Measurements from ENCODE around the gene ATXN7L1. TPM values are rescaled to one million over a fixed set of nuclear protein-coding genes. Genes with fewer than 3 reads are reported as not detected.
A peak's percentile ranks its signal among the peaks of the same experiment; 100 is the strongest.
"Not testable (repeated sequence)": the region's sequence is repeated elsewhere in the genome, so short reads cannot be mapped to it uniquely, and the experiment has no call there.

ATXN7L1 gene
- total and polyA plus RNA-seq, 5 donors from 2014 or later = 25.8 to 78.9 (median 26.8) TPM

GRCh38 chr7:105854498-105854897 lies 21.9 kb downstream of the ATXN7L1 start:
- Mint-ChIP-seq H3K4me1 (peaks cover 34 to 83% (median 66%) of the 10 kb centered on the region in 4 donors), H3K27ac (peak overlapping the region in 1 of 3 donors; percentile 64), H3K36me3 (peaks cover 7% of the 10 kb centered on the region), H3K27me3 (no peaks in the 10 kb centered on the region), H3K4me3 (peak overlapping the region in 1 of 4 donors; percentile 14), H3K9me3 (no peaks in the 10 kb centered on the region)
- DNase-seq = no peak
- Histone ChIP-seq H3K27me3 (ENCODE audit: control insufficient read depth, insufficient read depth, low read length) (no peaks in the 10 kb centered on the region), H3K9me3 (ENCODE audit: control insufficient read depth in 2 of 2, low read length in 2 of 2) (no peaks in the 10 kb centered on the region), H3K4me3 (ENCODE audit: low read depth, low read length) (peak overlapping the region; percentile 1), H3K4me1 (ENCODE audit: control insufficient read depth, insufficient read depth, low read length, poor library complexity, severe bottlenecking) (peaks cover 61% of the 10 kb centered on the region), H3K36me3 (ENCODE audit: control insufficient read depth, insufficient read depth, low read length) (no peaks in the 10 kb centered on the region), H3K27ac (ENCODE audit: insufficient read depth, low read length, poor library complexity, severe bottlenecking) (no peak overlapping the region)
- no peak for ATAC-seq (ENCODE audit: low read depth in 2 of 2)

- no peaks in the 10 kb centered on the region for H3K36me3 ChIP-seq (ENCODE audit: control insufficient read depth, insufficient read depth, low read length)
- Mint-ChIP-seq H3K27me3 (no peaks in the 10 kb centered on the region), H3K27ac (peak overlapping the region in 1 of 3 donors; percentile 64), H3K9me3 (no peaks in the 10 kb centered on the region), H3K36me3 (peaks cover 7% of the 10 kb centered on the region), H3K4me1 (peaks cover 39 to 83% (median 69%) of the 10 kb centered on the region in 4 donors), H3K4me3 (peak overlapping the region in 1 of 4 donors; percentile 14)
- H3K27me3 ChIP-seq (ENCODE audit: control insufficient read depth, insufficient read depth, low read length) = no peaks in the 10 kb centered on the region
- H3K4me3 ChIP-seq (ENCODE audit: low read depth, low read length) = peak overlapping the region; percentile 1
- no peaks in the 10 kb centered on the region for H3K9me3 ChIP-seq (ENCODE audit: control insufficient read depth in 2 of 2, low read length in 2 of 2)
- no peak for ATAC-seq (ENCODE audit: low read depth in 2 of 2)
- no peak overlapping the region for H3K27ac ChIP-seq (ENCODE audit: insufficient read depth, low read length, poor library complexity, severe bottlenecking)
- peaks cover 66% of the 10 kb centered on the region for H3K4me1 ChIP-seq (ENCODE audit: control insufficient read depth, insufficient read depth, low read length, poor library complexity, severe bottlenecking)
- no peak for DNase-seq
Observed at GRCh38 chr7:105853931-105854419, 22.4 kb downstream of the ATXN7L1 start.

- H3K4me3 Mint-ChIP-seq = peak overlapping the region in 3 of 4 donors; percentile 70 to 83 (median 76)
- peak overlapping the region; percentile 93 to 96 (median 96) for H3K27ac Mint-ChIP-seq
- peaks cover 79% of the 10 kb centered on the region for H3K4me1 ChIP-seq (ENCODE audit: control insufficient read depth, insufficient read depth, low read length, poor library complexity, severe bottlenecking)
- no peak for ATAC-seq (ENCODE audit: low read depth in 2 of 2)
- DNase-seq = no peak
- peaks cover 14% of the 10 kb centered on the region for H3K36me3 Mint-ChIP-seq
- peaks cover 0 to 5% (median 0%) of the 10 kb centered on the region in 7 donors for H3K9me3 Mint-ChIP-seq
- H3K9me3 ChIP-seq (ENCODE audit: control insufficient read depth in 2 of 2, low read length in 2 of 2) = no peaks in the 10 kb centered on the region
- no peaks in the 10 kb centered on the region for H3K27me3 Mint-ChIP-seq
- peak overlapping the region; percentile 70 for H3K27ac ChIP-seq (ENCODE audit: insufficient read depth, low read length, poor library complexity, severe bottlenecking)
- H3K27me3 ChIP-seq (ENCODE audit: control insufficient read depth, insufficient read depth, low read length) = no peaks in the 10 kb centered on the region
- H3K36me3 ChIP-seq (ENCODE audit: control insufficient read depth, insufficient read depth, low read length) = no peaks in the 10 kb centered on the region
- peaks cover 39 to 86% (median 71%) of the 10 kb centered on the region in 4 donors for H3K4me1 Mint-ChIP-seq
- H3K4me3 ChIP-seq (ENCODE audit: low read depth, low read length) = peak overlapping the region; percentile 71
Observed at GRCh38 chr7:105851064-105851463, 25.3 kb downstream of the ATXN7L1 start.

- H3K4me3 ChIP-seq (ENCODE audit: low read depth, low read length) = peak overlapping the region; percentile 71
- peak overlapping the region; percentile 96 to 98 (median 96) for H3K27ac Mint-ChIP-seq
- H3K36me3 ChIP-seq (ENCODE audit: control insufficient read depth, insufficient read depth, low read length) = no peaks in the 10 kb centered on the region
- H3K9me3 Mint-ChIP-seq = peaks cover 0 to 9% (median 0%) of the 10 kb centered on the region in 7 donors
- no peaks in the 10 kb centered on the region for H3K27me3 ChIP-seq (ENCODE audit: control insufficient read depth, insufficient read depth, low read length)
- ATAC-seq (ENCODE audit: low read depth in 2 of 2) = peak; percentile 90 to 91
- no peaks in the 10 kb centered on the region for H3K27me3 Mint-ChIP-seq
- H3K4me1 Mint-ChIP-seq = peaks cover 48 to 84% (median 73%) of the 10 kb centered on the region in 4 donors
- peaks cover 75% of the 10 kb centered on the region for H3K4me1 ChIP-seq (ENCODE audit: control insufficient read depth, insufficient read depth, low read length, poor library complexity, severe bottlenecking)
- H3K9me3 ChIP-seq (ENCODE audit: control insufficient read depth in 2 of 2, low read length in 2 of 2) = no peaks in the 10 kb centered on the region
- peaks cover 23% of the 10 kb centered on the region for H3K36me3 Mint-ChIP-seq
- H3K4me3 Mint-ChIP-seq = peak overlapping the region; percentile 80 to 85 (median 84)
- peak; percentile 9 to 92 (median 71) for DNase-seq
- peak overlapping the region; percentile 70 for H3K27ac ChIP-seq (ENCODE audit: insufficient read depth, low read length, poor library complexity, severe bottlenecking)
Observed at GRCh38 chr7:105849122-105849855, 27.1 kb downstream of the ATXN7L1 start.

GRCh38 chr7:105846404-105846803 lies 30.0 kb downstream of the ATXN7L1 start:
- no peaks in the 10 kb centered on the region for H3K36me3 ChIP-seq (ENCODE audit: control insufficient read depth, insufficient read depth, low read length)
- H3K27ac ChIP-seq (ENCODE audit: insufficient read depth, low read length, poor library complexity, severe bottlenecking) = no peak overlapping the region
- Mint-ChIP-seq H3K27ac (peak overlapping the region; percentile 46 to 88 (median 51)), H3K4me1 (peaks cover 44 to 75% (median 66%) of the 10 kb centered on the region in 4 donors), H3K4me3 (peak overlapping the region in 1 of 4 donors; percentile 51), H3K27me3 (no peaks in the 10 kb centered on the region), H3K36me3 (peaks cover 26% of the 10 kb centered on the region), H3K9me3 (peaks cover 0 to 9% (median 0%) of the 10 kb centered on the region in 7 donors)
- no peaks in the 10 kb centered on the region for H3K27me3 ChIP-seq (ENCODE audit: control insufficient read depth, insufficient read depth, low read length)
- peaks cover 54% of the 10 kb centered on the region for H3K4me1 ChIP-seq (ENCODE audit: control insufficient read depth, insufficient read depth, low read length, poor library complexity, severe bottlenecking)
- ATAC-seq (ENCODE audit: low read depth in 2 of 2) (no peak), DNase-seq (no peak)
- no peak overlapping the region for H3K4me3 ChIP-seq (ENCODE audit: low read depth, low read length)
- H3K9me3 ChIP-seq (ENCODE audit: control insufficient read depth in 2 of 2, low read length in 2 of 2) = no peaks in the 10 kb centered on the region

- DNase-seq; H3K36me3 ChIP-seq (ENCODE audit: control insufficient read depth, insufficient read depth, low read length); H3K27ac Mint-ChIP-seq; H3K9me3 ChIP-seq (ENCODE audit: control insufficient read depth in 2 of 2, low read length in 2 of 2); H3K4me3 Mint-ChIP-seq; H3K27ac ChIP-seq (ENCODE audit: insufficient read depth, low read length, poor library complexity, severe bottlenecking); H3K4me3 ChIP-seq (ENCODE audit: low read depth, low read length); H3K27me3 Mint-ChIP-seq; H3K9me3 Mint-ChIP-seq; H3K27me3 ChIP-seq (ENCODE audit: control insufficient read depth, insufficient read depth, low read length); ATAC-seq (ENCODE audit: low read depth in 2 of 2): not testable (repeated sequence)
- Mint-ChIP-seq H3K4me1 (peaks cover 39 to 75% (median 64%) of the 10 kb centered on the region in 4 donors), H3K36me3 (peaks cover 33% of the 10 kb centered on the region)
- peaks cover 47% of the 10 kb centered on the region for H3K4me1 ChIP-seq (ENCODE audit: control insufficient read depth, insufficient read depth, low read length, poor library complexity, severe bottlenecking)
Observed at GRCh38 chr7:105844681-105845080, 31.7 kb downstream of the ATXN7L1 start.

GRCh38 chr7:105841866-105842265 lies 34.5 kb downstream of the ATXN7L1 start:
- H3K4me3 Mint-ChIP-seq = no peak overlapping the region
- Histone ChIP-seq H3K9me3 (ENCODE audit: control insufficient read depth in 2 of 2, low read length in 2 of 2) (no peaks in the 10 kb centered on the region), H3K4me1 (ENCODE audit: control insufficient read depth, insufficient read depth, low read length, poor library complexity, severe bottlenecking) (peaks cover 19% of the 10 kb centered on the region), H3K27me3 (ENCODE audit: control insufficient read depth, insufficient read depth, low read length) (no peaks in the 10 kb centered on the region), H3K4me3 (ENCODE audit: low read depth, low read length) (no peak overlapping the region), H3K27ac (ENCODE audit: insufficient read depth, low read length, poor library complexity, severe bottlenecking) (no peak overlapping the region), H3K36me3 (ENCODE audit: control insufficient read depth, insufficient read depth, low read length) (no peaks in the 10 kb centered on the region)
- no peak overlapping the region for H3K27ac Mint-ChIP-seq
- H3K27me3 Mint-ChIP-seq = no peaks in the 10 kb centered on the region
- ATAC-seq (ENCODE audit: low read depth in 2 of 2) (no peak), DNase-seq (no peak)
- H3K9me3 Mint-ChIP-seq = peaks cover 0 to 7% (median 0%) of the 10 kb centered on the region in 7 donors
- peaks cover 26 to 59% (median 51%) of the 10 kb centered on the region in 4 donors for H3K4me1 Mint-ChIP-seq
- H3K36me3 Mint-ChIP-seq = peaks cover 38% of the 10 kb centered on the region

Measured in CD4-positive, CD25-positive, alpha-beta regulatory T cell (primary cell).